WTC11 (cell line): ENCODE measurements around the gene PCLAF. TPM values are rescaled to one million over a fixed set of nuclear protein-coding genes. Genes with fewer than 3 reads are reported as not detected.

Experiments used
- ATAC-seq: fragments of 200-7000 bp; cut with Tn5 transposase; 2 replicates; pipeline ENCODE4 v1.10.0; 2021; ENCODE audit warnings: mild to moderate bottlenecking, moderate library complexity
- CTCF ChIA-PET: fragments of 300-600 bp; sonication (Branson Sonifier 250); formaldehyde crosslinking; loops from one replicate; lab custom pipeline; 2021; ENCODE audit warnings: antibody characterized with exemption; lab: Charles Lee
- POLR2A ChIA-PET: fragments of 350-600 bp; sonication (Branson Sonifier 250); formaldehyde crosslinking; loops from one replicate; lab custom pipeline; 2021; ENCODE audit warnings: antibody characterized with exemption; lab: Charles Lee
- DNase-seq: peaks from one replicate; pipeline ENCODE4 v3.0.0; 2021; ENCODE audit warnings: low spot score
- H3K27ac Mint-ChIP-seq: 2 replicates; pipeline ENCODE4 v1.8.0; 2021; ENCODE audit warnings: mixed read lengths
- H3K27me3 Mint-ChIP-seq: 2 replicates; pipeline ENCODE4 v1.8.0; 2021; ENCODE audit warnings: low read depth, mild to moderate bottlenecking, moderate library complexity, mixed read lengths
- H3K36me3 Mint-ChIP-seq: 2 replicates; pipeline ENCODE4 v1.8.0; 2021; ENCODE audit warnings: mixed read lengths
- H3K4me1 Mint-ChIP-seq: 2 replicates; pipeline ENCODE4 v1.8.0; 2022; ENCODE audit warnings: mixed read lengths
- H3K4me3 Mint-ChIP-seq: 2 replicates; pipeline ENCODE4 v1.8.0; 2021; ENCODE audit warnings: mild to moderate bottlenecking, moderate library complexity, mixed read lengths
- H3K9me3 Mint-ChIP-seq: 2 replicates; pipeline ENCODE4 v1.8.0; 2021; ENCODE audit warnings: mixed read lengths
- EMX1 ChIP-seq: fragments of 250-450 bp; sonication (Bioruptor Pico); IDR thresholded peaks from 2 replicates; pipeline ENCODE4 v1.8.0; 2021; ENCODE audit warnings: mild to moderate bottlenecking
- GRHL2 ChIP-seq: fragments of 250-450 bp; sonication (Bioruptor Pico); IDR thresholded peaks from 2 replicates; pipeline ENCODE4 v1.8.0; 2022; ENCODE audit warnings: mild to moderate bottlenecking, moderate library complexity; ENCODE audit not compliant: insufficient replicate concordance, severe bottlenecking
- HMGA2 ChIP-seq: fragments of 250-450 bp; sonication (Bioruptor Pico); IDR thresholded peaks from 2 replicates; pipeline ENCODE4 v1.4.0; 2021; ENCODE audit warnings: mild to moderate bottlenecking, moderate library complexity
- NR2C2 ChIP-seq: sonication (generic); formaldehyde crosslinking; IDR thresholded peaks from 2 replicates; pipeline ENCODE4 v1.8.0; 2022; ENCODE audit warnings: mild to moderate bottlenecking, missing genetic modification reagents
- SMAD3 ChIP-seq: sonication (generic); formaldehyde crosslinking; IDR thresholded peaks from 2 replicates; pipeline ENCODE4 v1.8.0; 2022; ENCODE audit warnings: missing genetic modification reagents, mild to moderate bottlenecking, borderline replicate concordance
- ZNF219 ChIP-seq: sonication (generic); formaldehyde crosslinking; IDR thresholded peaks from 2 replicates; pipeline ENCODE4 v1.8.0; 2023; ENCODE audit warnings: missing genetic modification reagents, mild to moderate bottlenecking, borderline replicate concordance
- ZNF317 ChIP-seq: sonication (generic); formaldehyde crosslinking; IDR thresholded peaks from 2 replicates; pipeline ENCODE4 v1.8.1; 2023; ENCODE audit warnings: low read depth, mild to moderate bottlenecking, moderate library complexity, missing genetic modification reagents, borderline replicate concordance
- ZNF416 ChIP-seq: fragments of 250-450 bp; sonication (Bioruptor Pico); IDR thresholded peaks from 2 replicates; pipeline ENCODE4 v1.9.0; 2021; ENCODE audit warnings: mild to moderate bottlenecking, inconsistent platforms
- ZNF423 ChIP-seq: fragments of 250-450 bp; sonication (Bioruptor Pico); IDR thresholded peaks from 2 replicates; pipeline ENCODE4 v2.1.2; 2022; ENCODE audit warnings: mild to moderate bottlenecking, moderate library complexity
- total RNA-seq: library from RNA; stranded (reverse); gene quantifications from 3 replicates; pipeline ENCODE4 v1.2.3, GENCODE V29; 2021
- TF ChIP-seq, protein P1 (sequence below): sonication (generic); formaldehyde crosslinking; IDR thresholded peaks from 2 replicates; pipeline ENCODE4 v1.8.0; 2023; ENCODE audit warnings: missing genetic modification reagents
- TF ChIP-seq, protein P2 (sequence below): sonication (generic); formaldehyde crosslinking; IDR thresholded peaks from 2 replicates; pipeline ENCODE4 v1.8.0; 2023; ENCODE audit warnings: mild to moderate bottlenecking, missing genetic modification reagents
- TF ChIP-seq, protein P3 (sequence below): sonication (generic); formaldehyde crosslinking; IDR thresholded peaks from 2 replicates; pipeline ENCODE4 v1.8.0; 2022; ENCODE audit warnings: missing genetic modification reagents
- TF ChIP-seq, protein P4 (sequence below): sonication (generic); formaldehyde crosslinking; IDR thresholded peaks from 2 replicates; pipeline ENCODE4 v1.8.1; 2022; ENCODE audit warnings: low read depth, missing genetic modification reagents, borderline replicate concordance

Gene PCLAF
- total RNA-seq, 1 experiment from 2014 or later, result 27.2 TPM

DNA sequence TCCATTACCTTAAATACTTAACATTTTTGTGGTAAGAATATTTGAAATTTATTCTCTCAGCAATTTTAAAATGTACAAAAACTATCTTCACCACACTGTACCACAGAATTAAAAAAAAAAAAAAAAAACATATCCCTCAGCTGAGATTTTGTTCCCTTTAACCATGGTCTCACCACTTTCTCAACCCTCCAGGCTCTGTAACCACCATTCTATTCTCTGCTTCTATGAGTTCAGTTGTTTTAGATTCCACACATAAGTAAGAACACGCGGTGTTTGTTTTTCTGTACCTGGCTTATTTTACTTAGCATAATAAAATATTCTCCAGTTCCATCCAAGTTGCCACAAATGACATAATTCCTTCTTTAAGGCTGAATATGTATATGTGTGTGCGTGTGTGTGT is 66.8 kb downstream of the PCLAF start:
- Mint-ChIP-seq H3K36me3 (no peaks in the 10 kb centered on the region), H3K27me3 (no peaks in the 10 kb centered on the region), H3K4me1 (peaks cover 7% of the 10 kb centered on the region; the same call in 1 of the 2 replicates), H3K4me3 (no peak overlapping the region), H3K27ac (no peak overlapping the region), H3K9me3 (no peaks in the 10 kb centered on the region)
- POLR2A ChIA-PET, result no interaction called here
- CTCF ChIA-PET, result no interaction called here
- no peak for DNase-seq
- no peak for TF ChIP-seq NR2C2 (CRISPR knock-in tag)
- TF ChIP-seq ZNF317 (CRISPR knock-in tag), result no peak
- TF ChIP-seq ZNF416 (CRISPR knock-in tag), result no peak
- no peak for TF ChIP-seq ZNF219 (CRISPR knock-in tag)
- no peak for TF ChIP-seq ZNF423 (CRISPR knock-in tag)
- TF ChIP-seq, protein P1, sequence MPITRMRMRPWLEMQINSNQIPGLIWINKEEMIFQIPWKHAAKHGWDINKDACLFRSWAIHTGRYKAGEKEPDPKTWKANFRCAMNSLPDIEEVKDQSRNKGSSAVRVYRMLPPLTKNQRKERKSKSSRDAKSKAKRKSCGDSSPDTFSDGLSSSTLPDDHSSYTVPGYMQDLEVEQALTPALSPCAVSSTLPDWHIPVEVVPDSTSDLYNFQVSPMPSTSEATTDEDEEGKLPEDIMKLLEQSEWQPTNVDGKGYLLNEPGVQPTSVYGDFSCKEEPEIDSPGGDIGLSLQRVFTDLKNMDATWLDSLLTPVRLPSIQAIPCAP (CRISPR knock-in tag), result no peak
- TF ChIP-seq GRHL2 (CRISPR knock-in tag), result no peak
- TF ChIP-seq HMGA2 (CRISPR knock-in tag), result no peak
- TF ChIP-seq, protein P2, sequence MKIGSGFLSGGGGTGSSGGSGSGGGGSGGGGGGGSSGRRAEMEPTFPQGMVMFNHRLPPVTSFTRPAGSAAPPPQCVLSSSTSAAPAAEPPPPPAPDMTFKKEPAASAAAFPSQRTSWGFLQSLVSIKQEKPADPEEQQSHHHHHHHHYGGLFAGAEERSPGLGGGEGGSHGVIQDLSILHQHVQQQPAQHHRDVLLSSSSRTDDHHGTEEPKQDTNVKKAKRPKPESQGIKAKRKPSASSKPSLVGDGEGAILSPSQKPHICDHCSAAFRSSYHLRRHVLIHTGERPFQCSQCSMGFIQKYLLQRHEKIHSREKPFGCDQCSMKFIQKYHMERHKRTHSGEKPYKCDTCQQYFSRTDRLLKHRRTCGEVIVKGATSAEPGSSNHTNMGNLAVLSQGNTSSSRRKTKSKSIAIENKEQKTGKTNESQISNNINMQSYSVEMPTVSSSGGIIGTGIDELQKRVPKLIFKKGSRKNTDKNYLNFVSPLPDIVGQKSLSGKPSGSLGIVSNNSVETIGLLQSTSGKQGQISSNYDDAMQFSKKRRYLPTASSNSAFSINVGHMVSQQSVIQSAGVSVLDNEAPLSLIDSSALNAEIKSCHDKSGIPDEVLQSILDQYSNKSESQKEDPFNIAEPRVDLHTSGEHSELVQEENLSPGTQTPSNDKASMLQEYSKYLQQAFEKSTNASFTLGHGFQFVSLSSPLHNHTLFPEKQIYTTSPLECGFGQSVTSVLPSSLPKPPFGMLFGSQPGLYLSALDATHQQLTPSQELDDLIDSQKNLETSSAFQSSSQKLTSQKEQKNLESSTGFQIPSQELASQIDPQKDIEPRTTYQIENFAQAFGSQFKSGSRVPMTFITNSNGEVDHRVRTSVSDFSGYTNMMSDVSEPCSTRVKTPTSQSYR, result no peak
- TF ChIP-seq EMX1 (CRISPR knock-in tag), result no peak
- TF ChIP-seq, protein P3, sequence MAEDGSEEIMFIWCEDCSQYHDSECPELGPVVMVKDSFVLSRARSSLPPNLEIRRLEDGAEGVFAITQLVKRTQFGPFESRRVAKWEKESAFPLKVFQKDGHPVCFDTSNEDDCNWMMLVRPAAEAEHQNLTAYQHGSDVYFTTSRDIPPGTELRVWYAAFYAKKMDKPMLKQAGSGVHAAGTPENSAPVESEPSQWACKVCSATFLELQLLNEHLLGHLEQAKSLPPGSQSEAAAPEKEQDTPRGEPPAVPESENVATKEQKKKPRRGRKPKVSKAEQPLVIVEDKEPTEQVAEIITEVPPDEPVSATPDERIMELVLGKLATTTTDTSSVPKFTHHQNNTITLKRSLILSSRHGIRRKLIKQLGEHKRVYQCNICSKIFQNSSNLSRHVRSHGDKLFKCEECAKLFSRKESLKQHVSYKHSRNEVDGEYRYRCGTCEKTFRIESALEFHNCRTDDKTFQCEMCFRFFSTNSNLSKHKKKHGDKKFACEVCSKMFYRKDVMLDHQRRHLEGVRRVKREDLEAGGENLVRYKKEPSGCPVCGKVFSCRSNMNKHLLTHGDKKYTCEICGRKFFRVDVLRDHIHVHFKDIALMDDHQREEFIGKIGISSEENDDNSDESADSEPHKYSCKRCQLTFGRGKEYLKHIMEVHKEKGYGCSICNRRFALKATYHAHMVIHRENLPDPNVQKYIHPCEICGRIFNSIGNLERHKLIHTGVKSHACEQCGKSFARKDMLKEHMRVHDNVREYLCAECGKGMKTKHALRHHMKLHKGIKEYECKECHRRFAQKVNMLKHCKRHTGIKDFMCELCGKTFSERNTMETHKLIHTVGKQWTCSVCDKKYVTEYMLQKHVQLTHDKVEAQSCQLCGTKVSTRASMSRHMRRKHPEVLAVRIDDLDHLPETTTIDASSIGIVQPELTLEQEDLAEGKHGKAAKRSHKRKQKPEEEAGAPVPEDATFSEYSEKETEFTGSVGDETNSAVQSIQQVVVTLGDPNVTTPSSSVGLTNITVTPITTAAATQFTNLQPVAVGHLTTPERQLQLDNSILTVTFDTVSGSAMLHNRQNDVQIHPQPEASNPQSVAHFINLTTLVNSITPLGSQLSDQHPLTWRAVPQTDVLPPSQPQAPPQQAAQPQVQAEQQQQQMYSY (CRISPR knock-in tag), result no peak
- no peak for TF ChIP-seq SMAD3 (CRISPR knock-in tag)
- TF ChIP-seq, protein P4, sequence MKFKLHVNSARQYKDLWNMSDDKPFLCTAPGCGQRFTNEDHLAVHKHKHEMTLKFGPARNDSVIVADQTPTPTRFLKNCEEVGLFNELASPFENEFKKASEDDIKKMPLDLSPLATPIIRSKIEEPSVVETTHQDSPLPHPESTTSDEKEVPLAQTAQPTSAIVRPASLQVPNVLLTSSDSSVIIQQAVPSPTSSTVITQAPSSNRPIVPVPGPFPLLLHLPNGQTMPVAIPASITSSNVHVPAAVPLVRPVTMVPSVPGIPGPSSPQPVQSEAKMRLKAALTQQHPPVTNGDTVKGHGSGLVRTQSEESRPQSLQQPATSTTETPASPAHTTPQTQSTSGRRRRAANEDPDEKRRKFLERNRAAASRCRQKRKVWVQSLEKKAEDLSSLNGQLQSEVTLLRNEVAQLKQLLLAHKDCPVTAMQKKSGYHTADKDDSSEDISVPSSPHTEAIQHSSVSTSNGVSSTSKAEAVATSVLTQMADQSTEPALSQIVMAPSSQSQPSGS, result no peak
- TF ChIP-seq, all 79 proteins: peak for 0
- ATAC-seq, result no peak

Other genes starting within 250 kb of the PCLAF start
- 5.9 to 6.1 TPM (median 5.9 TPM) in 3 replicates for gene SNX22, start 229.7 kb downstream of the PCLAF start, total RNA-seq
- 469 to 495 TPM (median 485 TPM) in 3 replicates for gene PPIB, start 218.4 kb downstream of the PCLAF start, total RNA-seq
- gene CSNK1G1, start 25.3 kb downstream of the PCLAF start, total RNA-seq, result 14.9 to 19.3 TPM (median 15.3 TPM) in 3 replicates
- 12.9 to 15.7 TPM (median 15.4 TPM) in 3 replicates for gene TRIP4, start 6.4 kb upstream of the PCLAF start, total RNA-seq
- gene ZNF609, start 79.1 kb upstream of the PCLAF start, total RNA-seq, result 45.9 to 47.4 TPM (median 46.3 TPM) in 3 replicates